Astrocyte of the cerebellum (primary cell): ENCODE data around the gene PHLDB1.

Experiments
- DNase-seq: peaks from one replicate; pipeline ENCODE4 v3.0.0-alpha.2; 2011; ENCODE audit warnings: low read depth
- H3K4me3 ChIP-seq: 2 replicates; pipeline ENCODE4 v1.5.1; 2011; ENCODE audit warnings: mild to moderate bottlenecking, low read depth, low read length, moderate library complexity
- in situ Hi-C: cut with HindIII; loops from 2 replicates; pipeline ENCODE4 v1.10.0; 2017; ENCODE audit warnings: low sequenced_read_pairs
- TF ChIP-seq, protein P1 (sequence below): IDR thresholded peaks from 2 replicates; pipeline ENCODE4 v1.5.1; 2012; ENCODE audit warnings: low read length, low read depth, moderate library complexity, mild to moderate bottlenecking; ENCODE audit errors: missing control alignments

PHLDB1 gene

DNA sequence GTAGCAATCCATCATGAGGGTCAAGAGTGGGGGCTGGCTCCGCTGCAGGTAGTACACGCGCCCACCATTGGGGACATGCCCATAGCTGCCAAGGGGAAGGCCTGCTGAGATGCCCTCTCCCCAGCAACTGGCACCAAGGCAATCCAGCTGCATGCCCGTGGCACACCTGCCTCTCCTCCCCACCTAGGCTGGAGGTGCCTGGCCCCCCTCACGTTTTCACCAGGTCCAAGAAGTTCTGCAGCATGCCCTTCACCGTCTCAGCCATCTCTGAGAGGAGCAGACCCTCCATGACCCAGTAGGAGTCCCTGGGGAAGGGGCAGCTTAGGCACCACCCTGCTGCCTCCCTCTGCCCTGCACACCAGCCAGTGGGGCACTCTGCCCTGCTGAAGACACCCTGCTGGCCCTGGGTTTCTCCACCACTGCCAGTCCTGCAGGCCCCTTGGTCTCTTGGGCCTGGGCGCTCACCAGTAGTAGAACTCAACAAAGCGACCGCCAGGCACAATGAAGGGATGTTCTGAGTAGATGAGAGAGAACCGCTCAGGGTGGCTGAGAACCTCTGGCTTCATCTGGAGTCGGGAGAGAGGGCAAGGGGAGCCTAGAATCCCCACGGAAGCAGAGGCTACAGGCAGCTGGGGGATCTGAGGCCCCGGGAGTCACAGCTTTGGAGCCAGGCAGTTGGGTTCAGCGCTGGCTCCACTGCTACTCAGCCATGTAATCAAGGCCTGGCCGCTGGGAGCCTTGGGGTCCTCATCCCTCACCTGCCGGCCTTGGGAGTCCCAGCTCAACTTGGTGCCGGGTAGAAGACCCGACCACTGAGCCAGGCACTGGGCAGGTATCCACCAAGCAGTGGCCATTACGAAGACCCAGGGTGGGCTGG, 54.2 kb downstream of the PHLDB1 start:
- TF ChIP-seq, protein P1, sequence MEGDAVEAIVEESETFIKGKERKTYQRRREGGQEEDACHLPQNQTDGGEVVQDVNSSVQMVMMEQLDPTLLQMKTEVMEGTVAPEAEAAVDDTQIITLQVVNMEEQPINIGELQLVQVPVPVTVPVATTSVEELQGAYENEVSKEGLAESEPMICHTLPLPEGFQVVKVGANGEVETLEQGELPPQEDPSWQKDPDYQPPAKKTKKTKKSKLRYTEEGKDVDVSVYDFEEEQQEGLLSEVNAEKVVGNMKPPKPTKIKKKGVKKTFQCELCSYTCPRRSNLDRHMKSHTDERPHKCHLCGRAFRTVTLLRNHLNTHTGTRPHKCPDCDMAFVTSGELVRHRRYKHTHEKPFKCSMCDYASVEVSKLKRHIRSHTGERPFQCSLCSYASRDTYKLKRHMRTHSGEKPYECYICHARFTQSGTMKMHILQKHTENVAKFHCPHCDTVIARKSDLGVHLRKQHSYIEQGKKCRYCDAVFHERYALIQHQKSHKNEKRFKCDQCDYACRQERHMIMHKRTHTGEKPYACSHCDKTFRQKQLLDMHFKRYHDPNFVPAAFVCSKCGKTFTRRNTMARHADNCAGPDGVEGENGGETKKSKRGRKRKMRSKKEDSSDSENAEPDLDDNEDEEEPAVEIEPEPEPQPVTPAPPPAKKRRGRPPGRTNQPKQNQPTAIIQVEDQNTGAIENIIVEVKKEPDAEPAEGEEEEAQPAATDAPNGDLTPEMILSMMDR, result no peak
- in situ Hi-C loops, result no loop called here
- no peak overlapping the region for H3K4me3 ChIP-seq
- no peak for DNase-seq

- no peak overlapping the region for H3K4me3 ChIP-seq
- TF ChIP-seq, protein P1, result no peak
- in situ Hi-C loops, result no loop called here
- no peak for DNase-seq
Observed at GRCh38 chr11:118662401-118663271, 55.2 kb downstream of the PHLDB1 start.

DNA sequence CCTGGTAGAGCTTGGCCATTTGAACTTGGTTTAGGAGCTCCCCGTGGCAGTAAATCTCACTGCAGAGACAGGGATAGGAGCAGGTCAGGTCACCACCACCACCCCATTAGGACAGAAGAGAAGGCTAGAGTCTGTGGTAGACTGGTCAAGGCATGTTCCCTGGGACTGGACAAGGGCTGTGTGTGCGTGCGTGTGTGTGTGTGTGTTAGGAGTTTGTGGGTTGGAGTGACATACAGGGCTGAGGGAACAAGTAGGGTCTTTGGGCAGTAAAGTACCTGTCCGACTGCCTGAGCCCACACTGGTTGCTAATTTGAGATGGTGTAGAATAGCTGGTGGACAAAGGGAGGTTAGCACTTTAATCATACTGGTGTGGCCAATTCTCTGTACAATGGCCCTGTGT, 56.0 kb downstream of the PHLDB1 start:
- TF ChIP-seq, protein P1, result no peak
- no peak for DNase-seq
- in situ Hi-C loops, result no loop called here
- no peak overlapping the region for H3K4me3 ChIP-seq

DNA sequence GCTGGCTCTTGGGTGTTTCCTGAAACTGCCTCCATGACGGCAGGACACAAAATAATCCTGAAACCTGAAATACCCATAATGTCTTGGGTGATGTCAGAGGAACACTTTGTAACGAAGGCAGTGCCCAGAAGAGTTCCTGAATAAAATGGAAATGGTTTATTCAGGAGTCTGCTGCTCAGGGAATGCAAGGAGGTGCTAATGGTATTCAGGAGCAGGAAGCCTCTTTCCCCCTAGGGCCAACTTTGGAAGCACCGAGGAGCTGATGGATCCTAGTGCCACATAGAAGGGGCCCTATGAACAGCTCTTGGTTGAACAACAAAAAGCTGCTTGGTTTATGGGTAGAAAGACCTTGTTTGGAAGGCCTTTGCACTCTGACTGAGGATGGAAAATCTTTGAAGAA, 56.5 kb downstream of the PHLDB1 start:
- no peak overlapping the region for H3K4me3 ChIP-seq
- DNase-seq, result no peak
- in situ Hi-C loops, result no loop called here
- TF ChIP-seq, protein P1, result no peak

- no peak overlapping the region for H3K4me3 ChIP-seq
- TF ChIP-seq, protein P1, result no peak
- in situ Hi-C loops, result no loop called here
- DNase-seq, result no peak
Observed at GRCh38 chr11:118666371-118666770, 59.0 kb downstream of the PHLDB1 start.

- in situ Hi-C loops, result no loop called here
- DNase-seq, result no peak
- TF ChIP-seq, protein P1, result no peak
- no peak overlapping the region for H3K4me3 ChIP-seq
Observed at GRCh38 chr11:118670063-118670462, 62.6 kb downstream of the PHLDB1 start.
